Keratinocyte (primary cell): ENCODE measurements around the gene CEBPG. TPM values are rescaled to one million over a fixed set of nuclear protein-coding genes. Genes with fewer than 3 reads are reported as not detected.

Source experiments
- DNase-seq: peaks from one replicate; pipeline ENCODE4 v3.0.0-alpha.2; 2011; ENCODE audit warnings: low read depth, missing footprints, low spot score
- FAIRE-seq: peaks from 2 replicates; lab custom pipeline; 2011; peaks lifted over from hg19 to GRCh38; lab: Jason Lieb, UNC
- H2AFZ ChIP-seq: 2 replicates; pipeline ENCODE4 v1.6.0; 2012; ENCODE audit warnings: low read length, control low read depth, inconsistent platforms; ENCODE audit not compliant: control insufficient read depth
- H3K27ac ChIP-seq: 2 replicates; pipeline ENCODE4 v1.5.1; 2011; ENCODE audit warnings: low read length; ENCODE audit not compliant: control insufficient read depth, insufficient read depth
- H3K27me3 ChIP-seq: 3 replicates; pipeline ENCODE4 v1.6.0; 2011; ENCODE audit warnings: low read length; ENCODE audit not compliant: control insufficient read depth, insufficient read depth; ENCODE audit errors: extremely low read depth
- H3K36me3 ChIP-seq, 2 experiments: 2 replicates in 1 of 2; 3 replicates in 1 of 2; pipeline ENCODE4 v1.5.1; 2011; ENCODE audit warnings: low read length in 2 of 2, mild to moderate bottlenecking in 1 of 2; ENCODE audit not compliant: control insufficient read depth in 2 of 2, insufficient read depth in 2 of 2; ENCODE audit errors: extremely low read depth in 1 of 2
- H3K4me1 ChIP-seq: 3 replicates; pipeline ENCODE4 v1.5.1; 2011; ENCODE audit warnings: low read length; ENCODE audit not compliant: control insufficient read depth, insufficient read depth; ENCODE audit errors: extremely low read depth
- H3K4me2 ChIP-seq: 3 replicates; pipeline ENCODE4 v1.6.0; 2011; ENCODE audit warnings: low read depth, low read length; ENCODE audit not compliant: control insufficient read depth, insufficient read depth; ENCODE audit errors: extremely low read depth
- H3K4me3 ChIP-seq, 3 experiments: fragments of 200-600 bp in 1 of 3; sonication (generic) in 1 of 3; 2 replicates in 2 of 3; 3 replicates in 1 of 3; pipeline ENCODE4 v1.5.1; 2011 to 2016; ENCODE audit warnings: low read length in 3 of 3, mild to moderate bottlenecking in 3 of 3, control low read depth in 2 of 3, inconsistent platforms in 1 of 3, low read depth in 1 of 3, mixed read lengths in 1 of 3, mixed run types in 1 of 3, moderate library complexity in 1 of 3; ENCODE audit not compliant: control insufficient read depth in 2 of 3, insufficient read depth in 2 of 3; ENCODE audit errors: extremely low read depth in 1 of 3
- H3K79me2 ChIP-seq: 2 replicates; pipeline ENCODE4 v1.6.0; 2012; ENCODE audit warnings: low read length; ENCODE audit not compliant: control insufficient read depth, insufficient read depth
- H3K9ac ChIP-seq: 3 replicates; pipeline ENCODE4 v1.6.0; 2011; ENCODE audit warnings: low read length; ENCODE audit not compliant: control insufficient read depth, insufficient read depth; ENCODE audit errors: extremely low read depth
- H3K9me1 ChIP-seq: 3 replicates; pipeline ENCODE4 v1.6.0; 2011; ENCODE audit warnings: low read length; ENCODE audit not compliant: control insufficient read depth, insufficient read depth; ENCODE audit errors: extremely low read depth
- H3K9me3 ChIP-seq: 2 replicates; pipeline ENCODE4 v1.5.1; 2012; ENCODE audit warnings: low read depth, low read length; ENCODE audit not compliant: control insufficient read depth
- H4K20me1 ChIP-seq: 3 replicates; pipeline ENCODE4 v1.6.0; 2011; ENCODE audit warnings: low read length; ENCODE audit not compliant: control insufficient read depth, insufficient read depth; ENCODE audit errors: extremely low read depth
- CTCF ChIP-seq, 3 experiments: IDR thresholded peaks in 1 of 3; conservative IDR thresholded peaks in 1 of 3; optimal IDR thresholded peaks in 1 of 3; 2 replicates in 2 of 3; 3 replicates in 1 of 3; pipeline versions ENCODE3 to v1.5.1; 2011; ENCODE audit warnings: low read length in 3 of 3, mild to moderate bottlenecking in 3 of 3, moderate library complexity in 2 of 3, control low read depth in 1 of 3, inconsistent platforms in 1 of 3; ENCODE audit not compliant: insufficient read depth in 2 of 3; ENCODE audit errors: extremely low read depth in 1 of 3
- EZH2 ChIP-seq: IDR thresholded peaks from one replicate; pipeline ENCODE4 v1.6.1; 2012; ENCODE audit warnings: inconsistent platforms, mild to moderate bottlenecking, low read length, moderate library complexity
- dilution Hi-C: fragments of 300-500 bp; cut with MboI; formaldehyde crosslinking; loops from one replicate; pipeline ENCODE4 v1.7.0; 2020; ENCODE audit warnings: low sequenced_read_pairs; ENCODE audit not compliant: extremely low pct_ligation_motif_present
- polyA plus RNA-seq, 5 experiments: library from polyadenylated mRNA; depleted of rRNA in 3 of 5; stranded (reverse) in 3 of 5; stranded (forward) in 1 of 5; unstranded in 1 of 5; fragments of >200 nt; gene quantifications; 1 replicate in 1 of 5; 2 replicates in 3 of 5; 3 replicates in 1 of 5; pipeline versions ENCODE4 v1.2.1 to v1.2.3, GENCODE V29; 2011 to 2012; ENCODE audit warnings: missing spikeins in 2 of 5, low read depth in 1 of 5, low replicate concordance in 1 of 5

CEBPG gene
- polyA plus RNA-seq, 1 donor (not counting 4 experiments of a cell fraction or from before 2014, with no cell fraction given): 31.9 TPM

- DNase-seq (no peak), FAIRE-seq (no peak)
- no peaks in the 10 kb centered on the region for H3K36me3 ChIP-seq
- H3K9me3 ChIP-seq: no peaks in the 10 kb centered on the region
- no peaks in the 10 kb centered on the region for H3K79me2 ChIP-seq
- no peak overlapping the region for H3K27ac ChIP-seq
- H3K9ac ChIP-seq: no peak overlapping the region
- no peak overlapping the region for H3K4me2 ChIP-seq
- H3K4me3 ChIP-seq: no peak overlapping the region
- dilution Hi-C loops: no loop called here
- H4K20me1 ChIP-seq: no peaks in the 10 kb centered on the region
- H3K27me3 ChIP-seq: no peaks in the 10 kb centered on the region
- H3K4me1 ChIP-seq: peaks cover 11% of the 10 kb centered on the region
- no peak for TF ChIP-seq EZH2
- TF ChIP-seq CTCF (optimal IDR thresholded peaks at IDR 0.05 in 1 of 3, IDR thresholded peaks at IDR 0.05 in 1 of 3, conservative IDR thresholded peaks at IDR 0.05 in 1 of 3; ENCODE audit: extremely low read depth in 1 of 3, insufficient read depth in 2 of 3, low read length in 3 of 3): no peak
- H2AFZ ChIP-seq: no peak overlapping the region
- no peaks in the 10 kb centered on the region for H3K9me1 ChIP-seq
Observed at GRCh38 chr19:33394723-33395560, 21.4 kb downstream of the CEBPG start.

GRCh38 chr19:33395561-33396550 lies 22.3 kb downstream of the CEBPG start:
- no peak for FAIRE-seq
- dilution Hi-C loops: no loop called here
- peaks cover 11% of the 10 kb centered on the region for H3K4me1 ChIP-seq

More at GRCh38 chr19:33395561-33396550, 22.3 kb downstream of the CEBPG start:
- DNase-seq: no peak
- H3K27ac ChIP-seq: no peak overlapping the region
- no peaks in the 10 kb centered on the region for H3K9me3 ChIP-seq
- no peaks in the 10 kb centered on the region for H3K36me3 ChIP-seq
- no peaks in the 10 kb centered on the region for H3K79me2 ChIP-seq
- H3K4me3 ChIP-seq: no peak overlapping the region
- no peaks in the 10 kb centered on the region for H4K20me1 ChIP-seq
- no peaks in the 10 kb centered on the region for H3K9me1 ChIP-seq
- no peaks in the 10 kb centered on the region for H3K27me3 ChIP-seq
- H2AFZ ChIP-seq: no peak overlapping the region
- no peak for TF ChIP-seq EZH2
- no peak for TF ChIP-seq CTCF (optimal IDR thresholded peaks at IDR 0.05 in 1 of 3, IDR thresholded peaks at IDR 0.05 in 1 of 3, conservative IDR thresholded peaks at IDR 0.05 in 1 of 3; ENCODE audit: extremely low read depth in 1 of 3, insufficient read depth in 2 of 3, low read length in 3 of 3)
- H3K9ac ChIP-seq: no peak overlapping the region
- H3K4me2 ChIP-seq: no peak overlapping the region
